CD4-positive, alpha-beta T cell treated with Interleukin-12 subunit alpha and Interleukin-12 subunit beta, for 1 hour (primary cell): ENCODE data around the gene RFC4.

Experiments
- DNase-seq: peaks from one replicate; pipeline ENCODE4 v3.0.0-alpha.2; 2020

The RFC4 gene

DNA sequence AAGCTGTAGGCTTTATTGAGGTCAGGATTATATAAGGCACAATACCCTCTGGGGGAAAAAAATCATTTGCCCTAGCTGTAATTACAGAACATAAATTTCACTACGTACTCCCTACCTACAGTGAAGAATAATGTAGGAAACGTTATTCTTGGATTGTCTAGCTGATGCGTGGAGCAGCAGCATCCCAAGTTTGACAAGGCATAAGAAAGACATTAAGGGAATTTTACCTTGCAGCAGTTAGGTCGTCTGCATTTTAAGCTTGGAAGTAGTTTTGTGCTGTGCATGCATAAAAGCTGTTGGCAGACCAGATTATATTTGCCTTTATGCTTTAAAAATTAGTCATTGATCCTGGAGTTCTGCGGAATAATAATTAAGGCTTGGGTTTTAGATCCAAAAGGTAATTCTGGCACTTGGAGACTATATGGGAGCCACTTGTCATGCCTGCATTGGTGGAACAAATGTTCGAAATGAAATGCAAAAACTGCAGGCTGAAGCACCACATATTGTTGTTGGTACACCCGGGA, 20.7 kb downstream of the RFC4 start:
- no peak for DNase-seq

DNA sequence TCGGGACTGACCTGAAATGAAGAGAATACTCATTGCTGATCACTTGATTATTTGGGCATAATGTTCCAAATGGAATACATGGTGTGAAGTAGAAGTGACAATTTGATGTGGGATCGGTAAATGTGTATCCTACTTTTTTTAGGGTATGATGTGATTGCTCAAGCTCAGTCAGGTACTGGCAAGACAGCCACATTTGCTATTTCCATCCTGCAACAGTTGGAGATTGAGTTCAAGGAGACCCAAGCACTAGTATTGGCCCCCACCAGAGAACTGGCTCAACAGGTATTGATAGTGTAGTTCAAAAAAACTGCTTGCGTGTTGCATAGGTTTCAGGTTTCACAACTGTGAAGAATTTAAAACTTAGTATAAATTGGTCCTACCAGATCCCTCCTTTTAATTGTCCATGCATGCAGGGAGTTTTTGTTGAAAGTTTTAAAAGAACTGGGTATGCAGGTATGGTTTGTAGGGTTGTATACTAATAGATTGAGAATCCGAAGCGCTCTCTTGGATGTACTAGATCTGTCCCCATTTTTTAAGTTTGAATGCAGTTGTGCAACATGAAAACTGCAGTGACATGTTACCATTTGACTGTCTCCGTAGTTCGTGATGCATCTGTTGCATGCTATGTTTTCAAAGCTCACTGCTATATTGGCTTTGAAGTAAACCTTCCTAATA, 21.3 kb downstream of the RFC4 start:
- no peak for DNase-seq

GRCh38 chr3:186783731-186784515, 22.4 kb downstream of the RFC4 start:
- peak; percentile 84 for DNase-seq

DNA sequence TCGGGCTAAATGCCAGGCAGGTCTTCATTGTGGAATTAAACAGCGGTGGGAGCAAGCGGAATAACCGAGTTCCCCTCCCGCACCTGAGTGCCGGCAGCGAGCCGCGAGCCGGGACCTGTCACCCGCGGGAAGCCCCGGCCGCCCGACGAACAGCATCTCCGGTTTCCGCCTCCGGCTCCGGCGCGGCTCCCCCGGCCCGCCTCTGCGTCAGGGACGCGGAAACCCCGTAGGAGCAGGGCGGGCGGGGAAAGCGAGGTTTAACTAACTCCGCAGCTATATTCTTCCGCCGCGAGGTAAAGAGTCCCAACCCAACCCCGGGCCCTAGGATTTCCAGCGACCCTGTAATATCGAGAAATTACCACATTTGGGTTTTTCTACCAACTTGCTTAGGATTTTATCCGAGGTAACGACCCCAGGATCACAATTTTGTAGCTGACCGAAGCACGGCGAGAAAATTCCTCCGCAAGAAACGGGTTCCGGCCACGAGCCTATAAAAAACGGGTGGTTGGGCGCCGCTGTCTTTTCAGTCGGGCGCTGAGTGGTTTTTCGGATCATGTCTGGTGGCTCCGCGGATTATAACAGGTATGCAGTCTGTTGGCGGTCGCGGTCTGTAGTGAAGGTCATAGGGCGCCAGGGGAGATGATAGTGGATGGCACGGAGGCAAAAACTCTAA, 23.1 kb downstream of the RFC4 start, which contains the start of gene EIF4A2:
EIF4A2 (plus strand) TSS at position 520 of the 673 bp plus-strand sequence; CDS start at position 554, 34 bp downstream.
- peak; percentile 93 for DNase-seq

DNA sequence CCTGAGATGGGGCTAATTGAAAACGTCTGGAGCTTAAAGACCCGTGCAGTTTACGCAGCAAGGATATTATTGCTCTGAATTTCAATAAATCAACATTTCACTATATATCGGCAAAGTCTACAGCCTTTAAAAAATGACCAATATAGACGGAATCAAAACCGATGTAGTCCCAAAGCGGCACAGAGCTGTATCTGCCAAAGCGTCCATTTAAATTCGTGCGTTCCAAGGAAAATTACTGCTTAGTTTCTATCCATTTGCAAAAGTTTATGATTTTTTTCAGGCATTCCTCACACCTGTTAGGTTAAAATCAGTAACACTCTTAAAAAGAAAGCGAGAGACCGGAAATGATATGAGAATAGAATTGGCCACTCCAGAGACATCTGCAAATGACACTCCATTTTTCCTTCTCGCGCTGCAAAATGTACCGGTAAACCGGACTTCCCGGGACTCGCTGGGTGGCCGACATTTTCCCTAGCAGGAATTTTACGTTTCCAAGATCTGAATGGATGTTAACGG, 23.7 kb downstream of the RFC4 start:
- no peak for DNase-seq

DNA sequence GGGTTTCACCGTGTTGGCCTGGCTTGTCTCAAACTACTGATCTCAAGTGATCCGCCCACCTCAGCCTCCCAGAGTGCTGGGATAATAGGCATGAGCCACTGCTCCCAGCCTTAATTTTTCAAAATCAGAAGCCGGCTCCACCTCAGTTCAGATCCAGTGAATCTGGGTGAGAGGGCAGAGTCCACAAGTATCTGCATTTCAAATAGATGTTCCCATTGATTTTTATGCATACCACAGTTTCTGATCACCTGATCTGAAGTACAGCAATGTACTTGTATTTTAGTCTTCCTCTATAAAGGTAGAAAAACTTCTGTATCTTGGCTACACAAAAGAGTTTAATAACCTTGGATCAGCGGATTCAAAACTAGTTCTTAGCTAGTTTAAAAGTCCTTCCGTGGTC, 27.1 kb downstream of the RFC4 start:
- no peak for DNase-seq

GRCh38 chr3:186775999-186776398, 30.3 kb downstream of the RFC4 start:
- no peak for DNase-seq

GRCh38 chr3:186772701-186773417, 33.4 kb downstream of the RFC4 start:
- peak; percentile 64 for DNase-seq

DNA sequence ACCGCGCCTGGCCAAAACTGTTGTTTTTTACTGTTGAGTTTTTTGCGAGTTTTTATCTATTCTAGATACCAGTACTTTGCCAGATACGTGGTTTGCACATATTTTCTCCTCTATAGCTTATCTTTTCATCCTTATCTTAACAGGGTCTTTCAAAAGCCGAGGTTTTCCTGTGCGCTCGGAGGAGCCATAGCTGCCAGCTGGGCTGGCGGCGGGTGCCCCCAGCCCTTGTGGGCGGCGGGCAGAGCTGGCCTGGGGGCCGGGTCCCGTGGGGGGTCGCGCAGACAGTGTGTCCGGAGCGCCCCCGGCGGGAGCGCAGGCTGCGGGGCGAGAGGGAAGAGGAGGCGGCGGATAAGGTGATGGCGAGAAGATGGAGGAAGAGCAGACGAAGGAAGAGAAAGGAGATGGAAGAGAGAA, 34.0 kb downstream of the RFC4 start:
- DNase-seq: no peak

DNA sequence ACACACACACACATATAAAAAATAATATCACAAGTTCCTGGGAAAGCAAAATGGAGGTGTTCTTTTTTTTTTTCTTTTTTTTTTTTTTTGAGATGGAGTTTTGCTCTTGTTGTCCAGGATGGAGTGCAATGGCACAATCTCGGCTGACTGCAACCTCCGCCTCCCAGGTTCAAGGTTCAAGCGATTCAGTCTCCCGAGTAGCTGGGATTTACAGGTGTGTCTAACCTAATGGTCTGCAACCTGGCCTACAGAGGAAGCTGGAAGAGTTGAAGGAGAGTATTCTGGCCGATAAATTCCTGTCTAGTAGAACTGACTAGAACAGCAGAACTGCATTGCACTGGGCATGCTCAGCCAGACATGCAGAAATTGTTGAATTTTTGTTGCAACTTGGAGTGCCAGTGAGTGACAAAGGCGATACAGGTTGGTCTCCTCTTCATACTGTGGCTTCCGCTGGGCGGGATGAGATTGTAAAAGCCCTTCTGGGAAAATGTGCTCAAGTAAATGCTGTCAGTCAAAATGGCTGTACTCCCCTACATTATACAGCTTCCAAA, 45.3 kb downstream of the RFC4 start:
- DNase-seq: no peak

DNA sequence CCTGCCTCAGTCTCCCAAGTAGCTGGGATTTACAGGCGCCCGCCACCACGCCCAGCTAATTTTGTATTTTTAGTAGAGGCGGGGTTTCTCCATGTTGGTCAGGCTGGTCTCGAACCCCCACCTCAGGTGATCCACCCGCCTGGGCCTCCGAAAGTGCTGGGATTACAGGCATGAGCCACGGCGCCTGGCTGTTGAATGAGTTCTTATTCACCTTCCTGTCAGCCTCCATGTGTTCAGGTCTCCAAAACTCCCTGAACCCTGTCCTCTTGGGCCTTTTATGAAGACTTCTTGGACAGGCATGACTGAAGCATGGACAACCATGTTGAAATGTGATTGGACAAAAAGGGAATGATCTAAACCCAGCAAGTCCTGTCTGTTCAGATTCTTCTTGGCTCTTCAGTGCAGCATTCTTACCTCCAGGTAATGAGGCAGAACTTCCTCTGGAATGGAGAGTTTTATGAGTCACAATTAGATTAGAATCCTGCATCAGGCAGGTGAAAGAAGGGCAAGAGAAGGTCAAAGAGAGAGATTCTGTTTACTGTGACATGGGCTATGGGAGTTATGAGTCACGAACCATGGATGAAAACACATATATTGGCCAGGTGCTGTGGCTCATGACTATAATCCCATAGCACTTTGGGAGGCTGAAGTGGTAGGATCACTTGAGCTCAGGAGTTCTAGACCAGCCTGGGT, 46.0 kb downstream of the RFC4 start:
- DNase-seq: no peak

GRCh38 chr3:186759231-186759930, 46.9 kb downstream of the RFC4 start:
- DNase-seq: no peak

GRCh38 chr3:186757686-186758220, 48.5 kb downstream of the RFC4 start:
- no peak for DNase-seq

DNA sequence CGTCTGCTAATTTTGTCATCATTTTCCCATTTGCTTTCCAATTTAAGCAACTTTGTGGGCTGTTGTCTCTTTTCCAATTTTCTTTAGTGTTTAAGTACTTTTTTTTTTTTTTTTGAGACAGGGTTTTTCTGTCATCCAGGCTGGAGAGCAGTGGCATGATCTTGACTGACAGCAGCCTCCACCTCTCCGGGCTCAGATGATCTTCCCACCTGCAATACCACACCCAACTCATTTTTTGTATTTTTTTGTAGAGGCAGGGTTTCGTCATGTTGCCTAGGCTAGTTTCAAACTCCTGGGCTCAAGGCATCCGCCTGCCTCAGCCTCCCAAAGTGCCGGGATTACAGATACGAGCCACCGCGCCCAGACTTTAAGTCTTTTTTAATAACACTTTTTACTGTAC, 49.1 kb downstream of the RFC4 start:
- no peak for DNase-seq

- no peak for DNase-seq
Measured at GRCh38 chr3:186754871-186755270, 51.4 kb downstream of the RFC4 start.

- DNase-seq: no peak
Measured at GRCh38 chr3:186754006-186754405, 52.3 kb downstream of the RFC4 start.

DNA sequence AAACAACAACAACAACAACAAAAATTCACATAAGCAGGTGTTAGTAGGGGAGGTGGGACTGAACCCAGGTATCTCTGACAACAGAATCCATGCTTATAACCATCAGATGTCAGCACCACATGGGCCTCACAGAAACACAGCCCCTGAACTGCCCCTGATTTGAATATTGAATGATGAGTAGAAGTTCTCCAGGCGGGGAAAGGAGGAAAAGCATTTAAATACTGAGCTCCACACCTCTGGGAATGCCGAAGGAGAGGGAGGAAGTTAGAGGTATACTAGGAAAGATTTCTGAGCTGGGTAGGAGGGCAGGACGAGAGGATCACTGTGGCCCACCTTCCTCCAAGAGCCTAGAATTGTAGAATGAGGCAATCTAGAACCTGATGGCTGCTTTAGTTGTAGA, 54.8 kb downstream of the RFC4 start:
- DNase-seq: no peak

DNA sequence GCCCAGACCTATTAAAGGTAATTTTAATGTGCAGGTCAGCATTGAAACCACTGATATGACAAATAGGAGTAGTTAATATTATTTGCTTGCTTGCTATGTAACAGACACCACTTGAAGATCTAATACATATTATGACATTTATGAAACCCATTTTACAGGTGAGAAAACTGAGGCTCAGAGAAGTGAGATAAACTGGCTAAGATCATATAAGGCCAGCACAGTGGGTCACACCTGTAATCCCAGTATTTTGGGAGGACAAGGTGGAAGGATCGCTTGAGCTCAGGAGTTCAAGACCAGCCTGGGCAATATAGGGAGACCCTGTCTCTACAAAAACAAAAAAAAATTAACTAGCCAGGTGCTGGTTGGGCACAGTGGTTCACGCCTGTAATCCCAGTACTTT, 56.0 kb downstream of the RFC4 start:
- no peak for DNase-seq

GRCh38 chr3:186746008-186746407, 60.3 kb downstream of the RFC4 start:
- DNase-seq: no peak

GRCh38 chr3:186743666-186744065, 62.6 kb downstream of the RFC4 start:
- no peak for DNase-seq
